ENCODE results near the gene ATOH1.

Gene ATOH1

DNA sequence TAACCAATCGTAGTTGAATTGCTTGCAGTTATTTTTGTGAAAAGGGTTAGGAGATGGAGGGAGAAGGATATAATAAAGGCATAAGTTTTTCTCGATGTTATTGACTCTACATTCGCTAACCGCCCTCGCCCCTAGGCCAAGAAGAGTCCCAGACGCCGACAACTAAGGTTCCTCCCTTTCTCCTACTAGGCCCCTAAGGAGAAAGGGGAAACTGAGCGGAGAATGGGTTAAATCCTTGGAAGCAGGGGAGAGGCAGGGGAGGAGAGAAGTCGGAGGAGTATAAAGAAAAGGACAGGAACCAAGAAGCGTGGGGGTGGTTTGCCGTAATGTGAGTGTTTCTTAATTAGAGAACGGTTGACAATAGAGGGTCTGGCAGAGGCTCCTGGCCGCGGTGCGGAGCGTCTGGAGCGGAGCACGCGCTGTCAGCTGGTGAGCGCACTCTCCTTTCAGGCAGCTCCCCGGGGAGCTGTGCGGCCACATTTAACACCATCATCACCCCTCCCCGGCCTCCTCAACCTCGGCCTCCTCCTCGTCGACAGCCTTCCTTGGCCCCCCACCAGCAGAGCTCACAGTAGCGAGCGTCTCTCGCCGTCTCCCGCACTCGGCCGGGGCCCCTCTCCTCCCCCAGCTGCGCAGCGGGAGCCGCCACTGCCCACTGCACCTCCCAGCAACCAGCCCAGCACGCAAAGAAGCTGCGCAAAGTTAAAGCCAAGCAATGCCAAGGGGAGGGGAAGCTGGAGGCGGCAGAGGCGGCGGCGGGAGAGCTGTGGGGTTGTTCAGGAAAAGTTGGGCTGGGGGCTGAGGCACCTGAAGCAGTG, 5.9 kb downstream of the ATOH1 start:
- FAIRE-seq (no peak), DNase-seq (ENCODE audit: low spot score) (no peak)

- FAIRE-seq (no peak), DNase-seq (ENCODE audit: low spot score) (no peak)
These were observed 7.4 kb downstream of the ATOH1 start for GRCh38 chr4:93835929-93836328.

GRCh38 chr4:93839704-93840103, 11.2 kb downstream of the ATOH1 start:
- FAIRE-seq (no peak), DNase-seq (ENCODE audit: low spot score) (no peak)

- DNase-seq (ENCODE audit: low spot score) (no peak), FAIRE-seq (no peak)
These were observed 13.3 kb downstream of the ATOH1 start for GRCh38 chr4:93841803-93842345.

DNA sequence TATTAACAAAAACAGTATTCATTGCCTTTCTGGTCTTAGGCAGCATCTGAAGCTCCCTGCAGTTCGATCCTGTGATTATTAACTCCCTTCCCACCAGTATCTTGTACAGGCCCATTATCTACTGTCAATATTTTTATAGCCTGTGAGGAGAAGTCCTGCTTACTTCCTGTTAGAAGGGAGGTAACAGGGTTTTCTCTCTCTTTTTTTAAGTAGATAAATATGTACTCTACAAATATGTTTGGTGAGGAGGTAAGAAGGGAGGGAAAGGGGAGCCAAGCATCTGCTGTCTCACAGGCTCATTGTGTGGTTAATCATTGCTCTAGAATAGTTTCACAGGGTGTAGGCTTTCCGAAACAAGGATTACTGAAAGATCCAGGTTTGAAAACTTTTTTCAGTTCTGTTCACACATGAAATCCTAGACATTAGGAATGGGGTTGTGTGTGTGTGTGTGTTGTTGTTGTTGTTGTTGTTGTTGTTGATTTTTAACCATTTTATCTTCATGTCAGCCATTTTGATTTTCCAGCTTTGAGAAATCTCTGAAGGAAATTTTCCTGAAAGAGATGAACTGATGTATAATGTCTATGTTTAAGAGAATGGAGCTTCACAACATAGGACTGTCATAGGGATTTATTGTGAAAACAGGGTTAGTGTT, 14.2 kb downstream of the ATOH1 start:
- DNase-seq (ENCODE audit: low spot score) (no peak), FAIRE-seq (no peak)

DNA sequence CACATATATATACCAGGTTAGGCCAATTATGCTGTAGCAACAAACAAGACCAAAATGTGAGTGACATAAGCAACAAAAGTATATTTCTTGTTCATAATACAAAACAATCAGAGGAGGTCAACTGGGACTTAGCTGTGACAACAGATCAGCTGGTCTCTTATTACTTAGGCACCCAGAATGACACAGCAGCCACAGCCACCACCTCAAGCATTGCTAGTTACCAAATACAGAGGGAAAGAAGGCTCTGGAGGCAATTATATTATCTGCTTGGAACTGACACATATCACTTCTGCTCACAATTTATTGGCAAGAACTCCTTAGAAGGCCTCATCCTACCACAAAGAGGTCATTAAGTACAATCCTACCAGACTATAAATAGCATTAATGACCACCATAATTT, 15.2 kb downstream of the ATOH1 start:
- FAIRE-seq (no peak), DNase-seq (ENCODE audit: low spot score) (no peak)

- DNase-seq (ENCODE audit: low spot score) = no peak
- no peak for FAIRE-seq
These were observed 24.1 kb downstream of the ATOH1 start for GRCh38 chr4:93852680-93853079.

GRCh38 chr4:93855926-93856325, 27.4 kb downstream of the ATOH1 start:
- no peak for FAIRE-seq
- DNase-seq (ENCODE audit: low spot score) = no peak

- no peak for DNase-seq (ENCODE audit: low spot score)
- FAIRE-seq = no peak
These were observed 37.1 kb downstream of the ATOH1 start for GRCh38 chr4:93865650-93866049.

DNA sequence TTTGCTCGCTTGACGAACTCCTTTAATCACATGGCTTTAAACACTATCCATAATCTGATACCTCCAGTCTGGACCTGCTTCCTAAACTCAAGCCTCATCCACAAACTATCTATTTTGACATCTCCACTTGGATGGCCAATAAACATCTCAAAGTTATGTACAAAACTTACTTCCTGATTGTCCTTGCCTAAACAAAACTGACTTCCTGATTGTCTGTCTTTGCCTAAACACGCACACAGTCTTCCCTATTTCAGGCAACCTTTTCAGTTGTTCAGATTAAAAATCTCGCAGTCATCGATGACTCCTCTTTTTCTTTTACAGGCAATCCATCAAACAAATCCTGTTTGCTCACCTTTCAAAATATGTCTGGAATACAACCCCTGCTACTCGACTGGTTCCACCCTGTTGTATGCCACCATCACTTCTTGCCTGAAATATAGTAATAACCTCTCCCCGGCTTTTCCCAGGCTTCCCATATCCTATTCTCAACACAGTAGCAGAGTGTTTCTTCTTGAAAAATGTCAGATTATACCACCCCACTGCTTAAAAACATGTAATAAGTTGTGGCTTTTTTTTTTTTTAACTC, 39.0 kb downstream of the ATOH1 start:
- FAIRE-seq (no peak), DNase-seq (ENCODE audit: low spot score) (no peak)

- no peak for FAIRE-seq
- DNase-seq (ENCODE audit: low spot score) = no peak
These were observed 42.4 kb downstream of the ATOH1 start for GRCh38 chr4:93870876-93871458.

GRCh38 chr4:93876754-93877153, 48.2 kb downstream of the ATOH1 start:
- DNase-seq (ENCODE audit: low spot score) (no peak), FAIRE-seq (no peak)

DNA sequence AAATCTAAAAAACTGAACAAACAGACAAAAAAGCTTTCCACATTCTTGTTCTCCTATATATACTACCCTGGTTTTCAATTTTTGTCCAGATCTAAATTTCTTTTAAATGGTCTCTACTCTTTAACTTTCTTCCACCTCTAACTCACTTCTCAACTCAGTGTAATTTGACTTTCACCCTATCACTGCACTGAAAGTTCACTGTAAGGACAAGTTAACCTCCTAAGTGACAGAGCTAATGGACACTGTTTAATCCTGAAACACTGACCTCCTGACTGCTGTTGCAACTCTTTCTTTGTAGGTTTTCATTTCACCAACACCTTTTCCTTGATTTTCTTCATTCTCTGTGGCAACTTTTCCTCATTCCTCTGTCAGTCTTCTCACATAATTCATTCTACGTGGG, 50.0 kb downstream of the ATOH1 start:
- FAIRE-seq (no peak), DNase-seq (ENCODE audit: low spot score) (no peak)

- FAIRE-seq (no peak), DNase-seq (ENCODE audit: low spot score) (no peak)
These were observed 51.4 kb downstream of the ATOH1 start for GRCh38 chr4:93879919-93880318.

All from RCC 7860 (cell line).